CD4-positive, alpha-beta memory T cell (primary cell): ENCODE measurements around the gene DCPS. TPM values are rescaled to one million over a fixed set of nuclear protein-coding genes. Genes with fewer than 3 reads are reported as not detected.

Experiments
- CTCF ChIA-PET: fragments of 350-600 bp; sonication (Branson Sonifier 250); formaldehyde crosslinking; loops from one replicate; lab custom pipeline; 2021; ENCODE audit warnings: inconsistent platforms; ENCODE audit not compliant: partially characterized antibody; lab: Charles Lee
- POLR2A ChIA-PET: fragments of 350-600 bp; sonication (Branson Sonifier 250); formaldehyde crosslinking; loops from one replicate; lab custom pipeline; 2021; ENCODE audit not compliant: partially characterized antibody; lab: Charles Lee
- DNase-seq, 5 donors: peaks; one replicate each; pipeline versions ENCODE4 v3.0.0 to v3.0.0-alpha.2; 2020 to 2022; ENCODE audit warnings: mixed read lengths in 1 of 5
- H3K27ac ChIP-seq: one replicate; pipeline ENCODE4 v1.7.0; 2013; ENCODE audit warnings: low read depth, low read length
- H3K27me3 ChIP-seq: 2 replicates; pipeline ENCODE4 v1.7.0; 2013; ENCODE audit warnings: mild to moderate bottlenecking, low read length, moderate library complexity; ENCODE audit not compliant: insufficient read depth
- H3K36me3 ChIP-seq: 2 replicates; pipeline ENCODE4 v1.7.0; 2013; ENCODE audit warnings: mild to moderate bottlenecking, low read length, moderate library complexity; ENCODE audit not compliant: insufficient read depth
- H3K4me1 ChIP-seq: 2 replicates; pipeline ENCODE4 v1.7.0; 2013; ENCODE audit warnings: mild to moderate bottlenecking, low read length, moderate library complexity; ENCODE audit not compliant: insufficient read depth
- H3K4me3 ChIP-seq, 2 donors: one replicate each; pipeline ENCODE4 v1.7.0; 2013; ENCODE audit warnings: low read length in 2 of 2, mild to moderate bottlenecking in 1 of 2
- H3K9me3 ChIP-seq, 2 donors: one replicate each; pipeline ENCODE4 v1.7.0; 2013; ENCODE audit warnings: low read length in 2 of 2, control low read depth in 1 of 2; ENCODE audit not compliant: control insufficient read depth in 1 of 2
- H3K27ac Mint-ChIP-seq, 7 donors: one replicate each; pipeline ENCODE4 v1.8.0; 2020 to 2021; ENCODE audit warnings: mixed read lengths in 7 of 7, mild to moderate bottlenecking in 6 of 7, inconsistent platforms in 3 of 7, moderate library complexity in 3 of 7
- H3K27me3 Mint-ChIP-seq, 2 donors: one replicate each; pipeline ENCODE4 v1.8.0; 2020 to 2021; ENCODE audit warnings: mixed read lengths in 2 of 2
- H3K36me3 Mint-ChIP-seq, 2 donors: one replicate each; pipeline ENCODE4 v1.8.0; 2020 to 2021; ENCODE audit warnings: mixed read lengths in 2 of 2, inconsistent platforms in 1 of 2, mild to moderate bottlenecking in 1 of 2
- H3K4me1 Mint-ChIP-seq, 4 donors: one replicate each; pipeline ENCODE4 v1.8.0; 2020 to 2021; ENCODE audit warnings: mixed read lengths in 4 of 4, mild to moderate bottlenecking in 1 of 4
- H3K4me3 Mint-ChIP-seq, 8 donors: one replicate each; pipeline ENCODE4 v1.8.0; 2020 to 2021; ENCODE audit warnings: mixed read lengths in 8 of 8, mild to moderate bottlenecking in 7 of 8, moderate library complexity in 6 of 8, inconsistent platforms in 3 of 8
- H3K9me3 Mint-ChIP-seq, 8 donors: one replicate each; pipeline ENCODE4 v1.8.0; 2020 to 2021; ENCODE audit warnings: mixed read lengths in 8 of 8, mild to moderate bottlenecking in 5 of 8, inconsistent platforms in 3 of 8, moderate library complexity in 1 of 8
- intact Hi-C: fragments of 100-400 bp; cut with micrococcal nuclease; formaldehyde crosslinking; loops from one replicate; pipeline ENCODE4 v1.15.1; 2023
- polyA plus RNA-seq, 2 donors: library from polyadenylated mRNA; unstranded; fragments of 300-500 nt; fragmentation: Illumina TruSeq; gene quantifications; one replicate each; pipeline ENCODE4 v1.2.3, GENCODE V29; 2021
- total RNA-seq, 2 experiments: library from RNA; stranded (reverse); gene quantifications; one replicate each; pipeline ENCODE4 v1.2.3, GENCODE V29; 2021

Gene DCPS
- total and polyA plus RNA-seq, 4 experiments from 2014 or later, result 20.2 to 48.0 (median 30.7) TPM

- Mint-ChIP-seq H3K4me3 (no peak overlapping the region), H3K36me3 (peaks cover 31 to 62% of the 10 kb centered on the region in 2 donors), H3K27ac (peak overlapping the region in 5 of 7 donors; percentile 17 to 90 (median 61)), H3K9me3 (no peaks in the 10 kb centered on the region), H3K27me3 (no peaks in the 10 kb centered on the region), H3K4me1 (peaks cover 9 to 20% (median 16%) of the 10 kb centered on the region in 4 donors)
- Histone ChIP-seq H3K4me1 (no peaks in the 10 kb centered on the region), H3K36me3 (peaks cover 30% of the 10 kb centered on the region), H3K9me3 (no peaks in the 10 kb centered on the region), H3K27me3 (no peaks in the 10 kb centered on the region), H3K4me3 (no peak overlapping the region), H3K27ac (no peak overlapping the region)
- CTCF ChIA-PET, result interaction anchor here (1.4 kb wide), 1 partner anchor 152 kb away, joined by 4 read pairs; no protein-coding TSS in a partner anchor
- intact Hi-C loops, result no loop called here
- DNase-seq, result no peak
- POLR2A ChIA-PET, result no interaction called here
These were observed 25.2 kb downstream of the DCPS start for GRCh38 chr11:126328938-126329643.

- Histone ChIP-seq H3K27ac (no peak overlapping the region), H3K36me3 (peaks cover 30% of the 10 kb centered on the region), H3K27me3 (no peaks in the 10 kb centered on the region), H3K4me3 (no peak overlapping the region), H3K9me3 (no peaks in the 10 kb centered on the region), H3K4me1 (no peaks in the 10 kb centered on the region)
- POLR2A ChIA-PET, result no interaction called here
- peak in 1 of 5 donors; percentile 19 for DNase-seq
- intact Hi-C loops, result no loop called here
- H3K4me1 Mint-ChIP-seq, result peaks cover 9 to 20% (median 16%) of the 10 kb centered on the region in 4 donors
- CTCF ChIA-PET, result interaction anchor here (1.1 to 1.4 kb wide), 2 partner anchors 12 to 151 kb away, joined by 3 to 4 read pairs; no protein-coding TSS in a partner anchor
- H3K36me3 Mint-ChIP-seq, result peaks cover 31 to 64% of the 10 kb centered on the region in 2 donors
- no peaks in the 10 kb centered on the region for H3K27me3 Mint-ChIP-seq
- H3K27ac Mint-ChIP-seq, result peak overlapping the region in 2 of 7 donors; percentile 61 to 90
- H3K9me3 Mint-ChIP-seq, result no peaks in the 10 kb centered on the region
- no peak overlapping the region for H3K4me3 Mint-ChIP-seq
These were observed 25.9 kb downstream of the DCPS start for GRCh38 chr11:126329644-126330211.

GRCh38 chr11:126331286-126331685 is 27.4 kb downstream of the DCPS start:
- Mint-ChIP-seq H3K36me3 (peaks cover 33 to 70% of the 10 kb centered on the region in 2 donors), H3K27ac (no peak overlapping the region)

GRCh38 chr11:126332221-126332711 is 28.4 kb downstream of the DCPS start:
- H3K27ac Mint-ChIP-seq, result peak overlapping the region in 2 of 7 donors; percentile 36 to 59
- Histone ChIP-seq H3K27me3 (no peaks in the 10 kb centered on the region), H3K27ac (no peak overlapping the region), H3K36me3 (peaks cover 36% of the 10 kb centered on the region), H3K4me1 (no peaks in the 10 kb centered on the region), H3K4me3 (no peak overlapping the region), H3K9me3 (no peaks in the 10 kb centered on the region)
- ChIA-PET CTCF (interaction anchor here (1.3 kb wide), 1 partner anchor 148 kb away, joined by 3 read pairs; no protein-coding TSS in a partner anchor), POLR2A (no interaction called here)
- intact Hi-C loops, result no loop called here
- peaks cover 5 to 17% (median 13%) of the 10 kb centered on the region in 4 donors for H3K4me1 Mint-ChIP-seq
- no peaks in the 10 kb centered on the region for H3K9me3 Mint-ChIP-seq
- no peak for DNase-seq
- H3K36me3 Mint-ChIP-seq, result peaks cover 34 to 70% of the 10 kb centered on the region in 2 donors
- H3K27me3 Mint-ChIP-seq, result no peaks in the 10 kb centered on the region
- H3K4me3 Mint-ChIP-seq, result no peak overlapping the region

More at GRCh38 chr11:126331286-126331685, 27.4 kb downstream of the DCPS start:
- Histone ChIP-seq H3K9me3 (no peaks in the 10 kb centered on the region), H3K4me3 (no peak overlapping the region), H3K4me1 (no peaks in the 10 kb centered on the region), H3K27me3 (no peaks in the 10 kb centered on the region), H3K27ac (no peak overlapping the region), H3K36me3 (peaks cover 36% of the 10 kb centered on the region)
- Mint-ChIP-seq H3K9me3 (no peaks in the 10 kb centered on the region), H3K27me3 (no peaks in the 10 kb centered on the region), H3K4me1 (peaks cover 5 to 20% (median 14%) of the 10 kb centered on the region in 4 donors), H3K4me3 (no peak overlapping the region)
- intact Hi-C loops, result no loop called here
- no peak for DNase-seq
- POLR2A ChIA-PET, result no interaction called here
- CTCF ChIA-PET, result interaction anchor here (1.3 kb wide), 1 partner anchor 149 kb away, joined by 3 read pairs; no protein-coding TSS in a partner anchor

GRCh38 chr11:126333142-126333541 is 29.3 kb downstream of the DCPS start:
- Mint-ChIP-seq H3K4me3 (no peak overlapping the region), H3K27ac (peak overlapping the region in 3 of 7 donors; percentile 2 to 59 (median 45)), H3K4me1 (peaks cover 2 to 11% (median 8%) of the 10 kb centered on the region in 4 donors), H3K27me3 (no peaks in the 10 kb centered on the region), H3K9me3 (no peaks in the 10 kb centered on the region), H3K36me3 (peaks cover 34 to 65% of the 10 kb centered on the region in 2 donors)
- Histone ChIP-seq H3K4me1 (no peaks in the 10 kb centered on the region), H3K36me3 (peaks cover 36% of the 10 kb centered on the region), H3K27me3 (no peaks in the 10 kb centered on the region), H3K4me3 (no peak overlapping the region), H3K27ac (no peak overlapping the region), H3K9me3 (no peaks in the 10 kb centered on the region)
- no peak for DNase-seq
- ChIA-PET POLR2A (no interaction called here), CTCF (no interaction called here)
- intact Hi-C loops, result no loop called here

GRCh38 chr11:126334659-126335462 is 31.0 kb downstream of the DCPS start:
- ChIA-PET POLR2A (interaction anchor here (0.7 kb wide), 1 partner anchor 21 kb away, joined by 3 read pairs; the partner anchor contains the start of gene ST3GAL4), CTCF (interaction anchor here (1.7 kb wide), 1 partner anchor 24 kb away, joined by 4 read pairs; no protein-coding TSS in a partner anchor)
- no peak overlapping the region for H3K4me3 Mint-ChIP-seq
- H3K36me3 ChIP-seq, result peaks cover 53% of the 10 kb centered on the region
- no peaks in the 10 kb centered on the region for H3K27me3 ChIP-seq
- H3K9me3 ChIP-seq, result no peaks in the 10 kb centered on the region
- no peak overlapping the region for H3K27ac ChIP-seq
- peaks cover under 1 to 10% (median 3%) of the 10 kb centered on the region in 4 donors for H3K4me1 Mint-ChIP-seq
- intact Hi-C loops, result no loop called here
- H3K27me3 Mint-ChIP-seq, result no peaks in the 10 kb centered on the region
- no peaks in the 10 kb centered on the region for H3K4me1 ChIP-seq
- DNase-seq, result no peak
- no peak overlapping the region for H3K4me3 ChIP-seq
- no peaks in the 10 kb centered on the region for H3K9me3 Mint-ChIP-seq
- H3K36me3 Mint-ChIP-seq, result peaks cover 39 to 69% of the 10 kb centered on the region in 2 donors
- H3K27ac Mint-ChIP-seq, result peak overlapping the region in 6 of 7 donors; percentile 27 to 74 (median 60)
